DOHH2 (cell line): ENCODE measurements around the gene RRAGC.

ENCODE experiments used
- CTCF ChIP-seq: fragments of 200-600 bp; sonication (generic); IDR thresholded peaks from one replicate; pipeline ENCODE4 v1.5.1; 2014; ENCODE audit warnings: antibody characterized with exemption, mild to moderate bottlenecking, low read depth, low read length; ENCODE audit not compliant: poor library complexity, severe bottlenecking
- EZH2phosphoT487 ChIP-seq: fragments of 200-600 bp; sonication (generic); IDR thresholded peaks from 2 replicates; pipeline ENCODE4 v1.6.1; 2017; ENCODE audit warnings: borderline replicate concordance, mild to moderate bottlenecking, antibody characterized with exemption, low read length, moderate library complexity, mixed read lengths

- TF ChIP-seq CTCF = no peak
- no peak for TF ChIP-seq EZH2phosphoT487
These were observed 42.1 kb downstream of the RRAGC start for GRCh38 chr1:38817267-38818174.
